ENCODE results near the gene NLGN4Y.

GRCh38 chrY:14748329-14748728 lies 224.0 kb downstream of the NLGN4Y start:
- TF ChIP-seq CTCF (conservative IDR thresholded peaks at IDR 0.05; ENCODE audit: low read depth, low read length) (no peak), USF2 (IDR thresholded peaks at IDR 0.05; ENCODE audit: low read depth, low read length) (no peak), MAZ (IDR thresholded peaks at IDR 0.05; ENCODE audit: borderline replicate concordance, low read depth, low read length) (no peak), MAFK (IDR thresholded peaks at IDR 0.05; ENCODE audit: low read depth, low read length) (no peak), POLR2A (IDR thresholded peaks at IDR 0.05; ENCODE audit: low read depth, low read length) (no peak), CEBPB (IDR thresholded peaks at IDR 0.05; ENCODE audit: low read depth, low read length) (no peak), ELK1 (IDR thresholded peaks at IDR 0.05; ENCODE audit: borderline replicate concordance, low read depth, low read length) (no peak)

All from IMR-90 (cell line).